OCI-LY7 (cell line): ENCODE data around the gene VASP.

Experiments used
- CTCF ChIP-seq: fragments of 200-600 bp; sonication (generic); conservative IDR thresholded peaks from 2 replicates; pipeline ENCODE4 v1.5.1; 2014; ENCODE audit warnings: mild to moderate bottlenecking, antibody characterized with exemption, low read length, moderate library complexity, mixed read lengths
- EZH2phosphoT487 ChIP-seq: fragments of 200-600 bp; sonication (generic); IDR thresholded peaks from 2 replicates; pipeline ENCODE4 v1.6.1; 2018; ENCODE audit warnings: low read depth, borderline replicate concordance, mild to moderate bottlenecking, mixed run types, antibody characterized with exemption, low read length, moderate library complexity, mixed read lengths

- TF ChIP-seq CTCF (peak; percentile 85), EZH2phosphoT487 (no peak)
These were observed 862 bp upstream of the VASP start for GRCh38 chr19:45506246-45506988.
